GM08714 (cell line): ENCODE data around the gene B3GAT2.

Experiments used
- H3K4me3 ChIP-seq: fragments of 200-500 bp; sonication (Bioruptor generic); 2 replicates; pipeline ENCODE4 v1.5.1; 2014; ENCODE audit warnings: mild to moderate bottlenecking, low read length, inconsistent platforms
- ZNF274 ChIP-seq: IDR thresholded peaks from 2 replicates; pipeline ENCODE4 v1.6.1; 2012; ENCODE audit warnings: mild to moderate bottlenecking, low read depth, low read length

Gene B3GAT2

GRCh38 chr6:70841112-70841511 lies 115.7 kb downstream of the B3GAT2 start:
- no peak for TF ChIP-seq ZNF274
- no peak overlapping the region for H3K4me3 ChIP-seq

- H3K4me3 ChIP-seq: no peak overlapping the region
- TF ChIP-seq ZNF274: no peak
These were observed 117.3 kb downstream of the B3GAT2 start for GRCh38 chr6:70839286-70840266.

GRCh38 chr6:70838907-70839285 lies 118.0 kb downstream of the B3GAT2 start:
- no peak overlapping the region for H3K4me3 ChIP-seq
- TF ChIP-seq ZNF274: no peak

GRCh38 chr6:70834520-70834919 lies 122.3 kb downstream of the B3GAT2 start:
- TF ChIP-seq ZNF274: no peak
- H3K4me3 ChIP-seq: no peak overlapping the region

- no peak for TF ChIP-seq ZNF274
- no peak overlapping the region for H3K4me3 ChIP-seq
These were observed 125.4 kb downstream of the B3GAT2 start for GRCh38 chr6:70831427-70831826.

GRCh38 chr6:70823651-70824050 lies 133.2 kb downstream of the B3GAT2 start:
- no peak for TF ChIP-seq ZNF274
- H3K4me3 ChIP-seq: no peak overlapping the region

- no peak for TF ChIP-seq ZNF274
- H3K4me3 ChIP-seq: no peak overlapping the region
These were observed 135.1 kb downstream of the B3GAT2 start for GRCh38 chr6:70821751-70822150.

- no peak overlapping the region for H3K4me3 ChIP-seq
- TF ChIP-seq ZNF274: no peak
These were observed 136.1 kb downstream of the B3GAT2 start for GRCh38 chr6:70820778-70821177.

- no peak for TF ChIP-seq ZNF274
- no peak overlapping the region for H3K4me3 ChIP-seq
These were observed 137.2 kb downstream of the B3GAT2 start for GRCh38 chr6:70819646-70820045.

- TF ChIP-seq ZNF274: no peak
- no peak overlapping the region for H3K4me3 ChIP-seq
These were observed 143.0 kb downstream of the B3GAT2 start for GRCh38 chr6:70813885-70814284.

GRCh38 chr6:70811788-70812187 lies 145.1 kb downstream of the B3GAT2 start:
- TF ChIP-seq ZNF274: no peak
- H3K4me3 ChIP-seq: no peak overlapping the region
